ENCODE results near the gene ARHGAP45. TPM values are rescaled to one million over a fixed set of nuclear protein-coding genes. Genes with fewer than 3 reads are reported as not detected.

Gene ARHGAP45
- total and polyA plus RNA-seq, 2 donors from 2014 or later, result 11.8 to 50.0 TPM

DNA sequence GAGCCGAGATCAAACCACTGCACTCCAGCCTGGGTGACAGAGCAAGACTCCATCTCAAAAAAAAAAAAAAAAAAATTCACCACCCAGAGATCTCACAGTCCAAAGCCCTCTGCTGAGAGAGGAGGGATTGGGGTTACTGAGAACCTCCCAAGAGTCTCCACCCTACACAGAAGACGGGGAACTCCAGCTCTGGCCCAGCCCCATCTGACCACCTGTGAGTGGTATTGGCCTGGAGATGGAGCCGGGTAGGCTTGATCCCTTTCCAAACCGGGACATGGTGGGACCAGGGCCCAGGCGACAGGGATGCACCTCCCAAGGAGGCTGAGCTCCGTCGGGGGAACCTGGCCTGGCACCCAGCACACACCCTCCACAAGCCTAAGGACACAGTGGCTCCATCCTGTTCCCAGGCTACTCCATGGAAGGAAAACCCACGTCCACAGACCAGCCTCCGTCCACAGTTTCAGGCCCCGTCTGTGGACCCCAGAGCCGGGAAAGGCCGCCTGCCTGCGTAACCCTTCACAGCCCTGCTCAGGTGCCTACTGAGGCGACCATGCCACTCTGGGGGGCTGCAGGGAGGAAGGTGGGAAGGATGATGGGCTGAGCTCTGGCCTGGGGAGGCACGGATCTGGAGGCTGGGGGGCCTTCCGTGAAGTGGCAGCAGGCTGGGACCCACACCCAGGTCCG, 47.9 kb upstream of the ARHGAP45 start:
- H3K4me3 ChIP-seq (ENCODE audit: low read length in 3 of 3), result peak overlapping the region in 2 of 3 donors; percentile 80 to 84
- H3K9me3 ChIP-seq (ENCODE audit: control insufficient read depth in 2 of 3, insufficient read depth in 1 of 3, low read length in 3 of 3), result no peaks in the 10 kb centered on the region
- peaks cover 0 to 46% (median 8%) of the 10 kb centered on the region in 3 donors for H3K4me1 ChIP-seq (ENCODE audit: control insufficient read depth in 2 of 3, insufficient read depth in 2 of 3, low read depth in 1 of 3, low read length in 3 of 3)
- intact Hi-C loops (cut with DNase I), result no loop called here
- FAIRE-seq (no peak), DNase-seq (no peak)
- peaks cover 0 to 2% (median 0%) of the 10 kb centered on the region in 3 donors for H3K36me3 ChIP-seq (ENCODE audit: control insufficient read depth in 2 of 3, insufficient read depth in 3 of 3, low read length in 3 of 3)
- H3K27me3 ChIP-seq (ENCODE audit: control insufficient read depth, insufficient read depth, low read length), result no peaks in the 10 kb centered on the region
- H3K9ac ChIP-seq (ENCODE audit: low read length in 3 of 3), result peak overlapping the region in 1 of 3 donors; percentile 78
- H3K27ac ChIP-seq (ENCODE audit: low read depth in 2 of 2, low read length in 2 of 2), result no peak overlapping the region
- TF ChIP-seq, protein P1, sequence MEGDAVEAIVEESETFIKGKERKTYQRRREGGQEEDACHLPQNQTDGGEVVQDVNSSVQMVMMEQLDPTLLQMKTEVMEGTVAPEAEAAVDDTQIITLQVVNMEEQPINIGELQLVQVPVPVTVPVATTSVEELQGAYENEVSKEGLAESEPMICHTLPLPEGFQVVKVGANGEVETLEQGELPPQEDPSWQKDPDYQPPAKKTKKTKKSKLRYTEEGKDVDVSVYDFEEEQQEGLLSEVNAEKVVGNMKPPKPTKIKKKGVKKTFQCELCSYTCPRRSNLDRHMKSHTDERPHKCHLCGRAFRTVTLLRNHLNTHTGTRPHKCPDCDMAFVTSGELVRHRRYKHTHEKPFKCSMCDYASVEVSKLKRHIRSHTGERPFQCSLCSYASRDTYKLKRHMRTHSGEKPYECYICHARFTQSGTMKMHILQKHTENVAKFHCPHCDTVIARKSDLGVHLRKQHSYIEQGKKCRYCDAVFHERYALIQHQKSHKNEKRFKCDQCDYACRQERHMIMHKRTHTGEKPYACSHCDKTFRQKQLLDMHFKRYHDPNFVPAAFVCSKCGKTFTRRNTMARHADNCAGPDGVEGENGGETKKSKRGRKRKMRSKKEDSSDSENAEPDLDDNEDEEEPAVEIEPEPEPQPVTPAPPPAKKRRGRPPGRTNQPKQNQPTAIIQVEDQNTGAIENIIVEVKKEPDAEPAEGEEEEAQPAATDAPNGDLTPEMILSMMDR (IDR thresholded peaks at IDR 0.05; ENCODE audit: borderline replicate concordance, extremely low read depth, insufficient read depth), result no peak

DNA sequence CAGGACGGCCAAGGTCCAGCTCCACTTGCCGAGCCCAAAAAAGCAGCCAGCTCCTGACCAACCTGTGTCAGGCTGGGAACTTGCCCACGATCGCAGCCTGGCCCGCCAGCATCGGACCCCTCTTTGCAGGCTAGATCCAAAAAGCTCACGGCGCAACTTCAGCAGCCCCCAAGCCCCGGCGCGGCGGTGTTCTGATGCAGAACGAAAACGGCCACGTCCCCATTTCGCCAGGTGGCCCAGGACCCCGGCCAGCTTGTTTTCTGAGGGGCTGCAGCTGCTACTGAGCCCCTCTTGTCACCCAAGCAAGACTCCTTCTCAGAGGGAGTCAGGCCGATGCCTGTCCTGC, 47.4 kb upstream of the ARHGAP45 start:
- H3K4me1 ChIP-seq (ENCODE audit: control insufficient read depth in 2 of 3, insufficient read depth in 2 of 3, low read depth in 1 of 3, low read length in 3 of 3), result peaks cover 0 to 46% (median 8%) of the 10 kb centered on the region in 3 donors

DNA sequence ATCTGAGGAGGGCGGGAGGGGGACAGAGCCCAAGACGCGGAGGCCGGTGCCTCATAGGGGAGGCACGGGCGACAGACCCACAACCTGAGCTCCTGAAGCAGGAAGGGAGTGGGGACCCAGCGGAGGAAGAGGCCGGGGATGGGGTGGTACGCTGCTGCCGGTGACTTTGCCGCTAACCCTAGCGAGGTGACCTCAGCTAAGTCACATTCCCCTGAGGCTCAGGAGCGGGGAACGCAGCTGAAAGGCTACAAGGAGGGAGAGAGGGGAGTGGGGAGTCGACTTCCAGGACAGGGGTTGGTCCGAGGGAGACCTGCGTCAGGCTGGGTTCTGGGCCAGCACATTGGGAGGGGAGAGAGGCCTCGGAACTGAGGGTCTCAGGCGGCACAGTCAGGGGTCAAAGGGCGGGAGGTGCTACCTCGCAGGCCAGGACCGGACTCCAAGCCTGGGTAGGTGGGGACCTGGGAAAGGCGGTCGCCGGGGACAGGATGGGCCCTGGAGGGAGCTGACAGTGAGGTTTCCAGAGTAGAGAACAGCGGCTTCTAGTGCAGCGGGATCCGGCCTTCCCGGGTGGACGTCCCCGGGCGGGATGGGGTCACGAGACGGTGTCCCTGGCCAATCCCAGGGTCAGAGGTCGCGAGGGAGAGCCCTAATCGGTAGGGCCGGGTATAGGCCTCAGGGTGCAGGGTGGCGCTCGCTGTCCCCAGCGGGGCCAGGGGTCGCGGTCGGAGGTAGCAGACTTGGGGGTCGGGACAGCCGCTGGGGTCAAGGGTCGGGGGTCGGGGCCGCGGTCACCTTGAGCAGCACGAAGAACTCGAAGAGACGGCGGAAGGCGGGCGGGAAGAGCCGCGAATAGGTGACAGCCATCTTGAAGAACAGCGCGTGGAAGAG, 46.7 kb upstream of the ARHGAP45 start:
- Histone ChIP-seq H3K27ac (ENCODE audit: low read depth in 2 of 2, low read length in 2 of 2) (peak overlapping the region; percentile 51 to 98), H3K27me3 (ENCODE audit: control insufficient read depth, insufficient read depth, low read length) (no peaks in the 10 kb centered on the region), H3K9me3 (ENCODE audit: control insufficient read depth in 2 of 3, insufficient read depth in 1 of 3, low read length in 3 of 3) (no peaks in the 10 kb centered on the region), H3K4me1 (ENCODE audit: control insufficient read depth in 2 of 3, insufficient read depth in 2 of 3, low read depth in 1 of 3, low read length in 3 of 3) (peaks cover 0 to 46% (median 8%) of the 10 kb centered on the region in 3 donors), H3K4me3 (ENCODE audit: low read length in 3 of 3) (peak overlapping the region; percentile 64 to 84 (median 80)), H3K9ac (ENCODE audit: low read length in 3 of 3) (peak overlapping the region; percentile 36 to 84 (median 78)), H3K36me3 (ENCODE audit: control insufficient read depth in 2 of 3, insufficient read depth in 3 of 3, low read length in 3 of 3) (no peaks in the 10 kb centered on the region)
- no peak for FAIRE-seq
- intact Hi-C loops (cut with DNase I), result no loop called here
- DNase-seq, result peak in 2 of 5 donors; percentile 90 to 91
- TF ChIP-seq, protein P1 (IDR thresholded peaks at IDR 0.05; ENCODE audit: borderline replicate concordance, extremely low read depth, insufficient read depth), result no peak

More for the DNA sequence above, 47.4 kb upstream of the ARHGAP45 start:
- H3K27ac ChIP-seq (ENCODE audit: low read depth in 2 of 2, low read length in 2 of 2), result peak overlapping the region in 1 of 2 donors; percentile 51
- H3K4me3 ChIP-seq (ENCODE audit: low read length in 3 of 3), result peak overlapping the region; percentile 64 to 84 (median 80)
- H3K36me3 ChIP-seq (ENCODE audit: control insufficient read depth in 2 of 3, insufficient read depth in 3 of 3, low read length in 3 of 3), result no peaks in the 10 kb centered on the region
- no peaks in the 10 kb centered on the region for H3K27me3 ChIP-seq (ENCODE audit: control insufficient read depth, insufficient read depth, low read length)
- H3K9me3 ChIP-seq (ENCODE audit: control insufficient read depth in 2 of 3, insufficient read depth in 1 of 3, low read length in 3 of 3), result no peaks in the 10 kb centered on the region
- FAIRE-seq (no peak), DNase-seq (peak in 1 of 5 donors; percentile 80)
- intact Hi-C loops (cut with DNase I), result no loop called here
- TF ChIP-seq, protein P1 (IDR thresholded peaks at IDR 0.05; ENCODE audit: borderline replicate concordance, extremely low read depth, insufficient read depth), result no peak
- peak overlapping the region in 2 of 3 donors; percentile 78 to 84 for H3K9ac ChIP-seq (ENCODE audit: low read length in 3 of 3)

Measured in kidney (tissue), 14 donors.